Upper lobe of left lung (tissue), 6 donors: ENCODE measurements around the gene FAT1. TPM values are rescaled to one million over a fixed set of nuclear protein-coding genes. Genes with fewer than 3 reads are reported as not detected.

Experiments used
- ATAC-seq, 2 donors: fragments of 200-7000 bp; cut with Tn5 transposase; one replicate each; pipeline ENCODE4 v1.9.1; 2022; ENCODE audit warnings: mild to moderate bottlenecking in 2 of 2, moderate library complexity in 2 of 2; ENCODE audit not compliant: low FRiP score in 2 of 2
- DNase-seq, 2 donors: peaks; one replicate each; pipeline ENCODE4 v3.0.0-alpha.2; 2019 to 2020
- H3K27ac ChIP-seq, 4 donors: fragments of 200-600 bp; sonication (generic); one replicate each; pipeline ENCODE4 v1.5.1; 2016 to 2019
- H3K27me3 ChIP-seq, 4 donors: fragments of 200-600 bp; sonication (generic); one replicate each; pipeline ENCODE4 v1.5.1; 2017 to 2019
- H3K36me3 ChIP-seq, 4 donors: fragments of 200-600 bp; sonication (generic); one replicate each; pipeline ENCODE4 v1.5.1; 2016 to 2019
- H3K4me1 ChIP-seq, 4 donors: fragments of 200-600 bp; sonication (generic); one replicate each; pipeline ENCODE4 v1.5.1; 2018 to 2019
- H3K4me3 ChIP-seq, 4 donors: fragments of 200-600 bp; sonication (generic); one replicate each; pipeline ENCODE4 v1.5.1; 2017 to 2019; ENCODE audit warnings: mild to moderate bottlenecking in 2 of 4, moderate library complexity in 1 of 4
- H3K9me3 ChIP-seq, 4 donors: fragments of 200-600 bp; sonication (generic); one replicate each; pipeline ENCODE4 v1.5.1; 2018 to 2019
- EP300 ChIP-seq, 4 donors: sonication (generic); formaldehyde crosslinking; IDR thresholded peaks; one replicate each; pipeline ENCODE4 v1.5.1; 2017; ENCODE audit warnings: antibody characterized with exemption in 4 of 4, control low read depth in 2 of 4
- POLR2A ChIP-seq, 4 donors: fragments of 450-650 bp; IDR thresholded peaks; one replicate each; pipeline ENCODE4 v1.5.1; 2016 to 2017; ENCODE audit warnings: antibody characterized with exemption in 4 of 4, mild to moderate bottlenecking in 2 of 4
- POLR2AphosphoS5 ChIP-seq, 2 donors: sonication (generic); formaldehyde crosslinking; IDR thresholded peaks; one replicate each; pipeline ENCODE4 v1.5.1; 2017; ENCODE audit warnings: antibody characterized with exemption in 2 of 2
- WGBS, 2 donors: methylation state at CpG; one replicate each; pipeline ENCODE4 v1.1.5; 2017 to 2018; 5-methylcytosine and 5-hydroxymethylcytosine counted together
- total RNA-seq, 6 donors: library from RNA; depleted of rRNA in 4 of 6; stranded (reverse); fragments of >200 nt in 4 of 6; gene quantifications; one replicate each; pipeline versions ENCODE4 v1.1.0 to v1.2.1, GENCODE V29; 2016 to 2021
- TF ChIP-seq, protein P1 (sequence below), 6 experiments: fragments of 450-650 bp in 4 of 6; fragments of 200-600 bp in 2 of 6; sonication (generic) in 2 of 6; IDR thresholded peaks; one replicate each; pipeline ENCODE4 v1.5.1; 2016 to 2019; ENCODE audit warnings: antibody characterized with exemption in 6 of 6
- donor health status: DM: no; HTN: no; CAD: no; lungs with moderate emphysema.
- donor health status: DM: no; HTN: yes; CAD: no; lungs with severe emphysema.

FAT1 gene, protein sequence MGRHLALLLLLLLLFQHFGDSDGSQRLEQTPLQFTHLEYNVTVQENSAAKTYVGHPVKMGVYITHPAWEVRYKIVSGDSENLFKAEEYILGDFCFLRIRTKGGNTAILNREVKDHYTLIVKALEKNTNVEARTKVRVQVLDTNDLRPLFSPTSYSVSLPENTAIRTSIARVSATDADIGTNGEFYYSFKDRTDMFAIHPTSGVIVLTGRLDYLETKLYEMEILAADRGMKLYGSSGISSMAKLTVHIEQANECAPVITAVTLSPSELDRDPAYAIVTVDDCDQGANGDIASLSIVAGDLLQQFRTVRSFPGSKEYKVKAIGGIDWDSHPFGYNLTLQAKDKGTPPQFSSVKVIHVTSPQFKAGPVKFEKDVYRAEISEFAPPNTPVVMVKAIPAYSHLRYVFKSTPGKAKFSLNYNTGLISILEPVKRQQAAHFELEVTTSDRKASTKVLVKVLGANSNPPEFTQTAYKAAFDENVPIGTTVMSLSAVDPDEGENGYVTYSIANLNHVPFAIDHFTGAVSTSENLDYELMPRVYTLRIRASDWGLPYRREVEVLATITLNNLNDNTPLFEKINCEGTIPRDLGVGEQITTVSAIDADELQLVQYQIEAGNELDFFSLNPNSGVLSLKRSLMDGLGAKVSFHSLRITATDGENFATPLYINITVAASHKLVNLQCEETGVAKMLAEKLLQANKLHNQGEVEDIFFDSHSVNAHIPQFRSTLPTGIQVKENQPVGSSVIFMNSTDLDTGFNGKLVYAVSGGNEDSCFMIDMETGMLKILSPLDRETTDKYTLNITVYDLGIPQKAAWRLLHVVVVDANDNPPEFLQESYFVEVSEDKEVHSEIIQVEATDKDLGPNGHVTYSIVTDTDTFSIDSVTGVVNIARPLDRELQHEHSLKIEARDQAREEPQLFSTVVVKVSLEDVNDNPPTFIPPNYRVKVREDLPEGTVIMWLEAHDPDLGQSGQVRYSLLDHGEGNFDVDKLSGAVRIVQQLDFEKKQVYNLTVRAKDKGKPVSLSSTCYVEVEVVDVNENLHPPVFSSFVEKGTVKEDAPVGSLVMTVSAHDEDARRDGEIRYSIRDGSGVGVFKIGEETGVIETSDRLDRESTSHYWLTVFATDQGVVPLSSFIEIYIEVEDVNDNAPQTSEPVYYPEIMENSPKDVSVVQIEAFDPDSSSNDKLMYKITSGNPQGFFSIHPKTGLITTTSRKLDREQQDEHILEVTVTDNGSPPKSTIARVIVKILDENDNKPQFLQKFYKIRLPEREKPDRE (N-terminal part only)
- total RNA-seq: 10 to 100 TPM; 42.8 to 92.2 (median 77.4) TPM

DNA sequence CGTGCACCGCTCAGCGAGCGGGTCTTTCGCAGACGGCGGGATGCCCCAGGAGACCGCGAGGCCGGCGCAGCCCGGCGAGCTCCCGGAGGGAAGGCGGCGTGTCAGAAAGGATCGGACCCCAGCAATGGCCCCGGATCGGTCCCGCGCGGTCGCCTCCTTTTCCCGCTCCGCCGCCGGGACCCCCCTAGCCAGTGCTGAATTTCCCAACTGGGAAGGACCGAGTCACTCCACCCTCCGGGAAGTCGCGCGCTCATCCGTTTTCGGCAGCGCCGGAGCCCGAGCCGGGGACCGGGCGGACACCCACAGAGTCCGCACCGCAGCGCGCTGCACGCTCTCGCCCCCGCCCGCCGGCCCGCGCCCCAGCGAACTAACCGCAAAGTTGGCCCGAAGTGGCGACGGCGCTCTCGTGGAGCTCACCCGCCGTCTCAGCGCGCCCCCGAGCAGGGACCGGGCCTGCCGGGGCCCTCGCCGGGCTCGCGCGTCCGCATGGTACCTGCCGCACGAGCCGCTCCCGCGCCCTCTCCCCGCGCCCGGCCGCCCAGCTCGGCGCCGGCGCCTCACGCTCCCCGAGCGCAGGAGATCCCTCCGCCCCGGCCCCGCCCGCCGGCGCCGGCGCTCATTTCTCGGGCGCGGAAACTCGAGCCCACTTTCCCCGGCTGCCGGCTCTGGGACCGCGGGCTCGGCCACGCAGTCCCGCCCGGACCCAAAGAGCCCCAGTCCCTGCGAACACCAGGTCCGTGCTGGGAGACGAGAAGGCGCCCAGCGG lies at the start of gene FAT1:
Gene FAT1 (minus strand): TSS at position 565 of the 766 bp plus-strand sequence. CDS start 14,029 bp downstream, outside the sequence.
- TF ChIP-seq, protein P1, sequence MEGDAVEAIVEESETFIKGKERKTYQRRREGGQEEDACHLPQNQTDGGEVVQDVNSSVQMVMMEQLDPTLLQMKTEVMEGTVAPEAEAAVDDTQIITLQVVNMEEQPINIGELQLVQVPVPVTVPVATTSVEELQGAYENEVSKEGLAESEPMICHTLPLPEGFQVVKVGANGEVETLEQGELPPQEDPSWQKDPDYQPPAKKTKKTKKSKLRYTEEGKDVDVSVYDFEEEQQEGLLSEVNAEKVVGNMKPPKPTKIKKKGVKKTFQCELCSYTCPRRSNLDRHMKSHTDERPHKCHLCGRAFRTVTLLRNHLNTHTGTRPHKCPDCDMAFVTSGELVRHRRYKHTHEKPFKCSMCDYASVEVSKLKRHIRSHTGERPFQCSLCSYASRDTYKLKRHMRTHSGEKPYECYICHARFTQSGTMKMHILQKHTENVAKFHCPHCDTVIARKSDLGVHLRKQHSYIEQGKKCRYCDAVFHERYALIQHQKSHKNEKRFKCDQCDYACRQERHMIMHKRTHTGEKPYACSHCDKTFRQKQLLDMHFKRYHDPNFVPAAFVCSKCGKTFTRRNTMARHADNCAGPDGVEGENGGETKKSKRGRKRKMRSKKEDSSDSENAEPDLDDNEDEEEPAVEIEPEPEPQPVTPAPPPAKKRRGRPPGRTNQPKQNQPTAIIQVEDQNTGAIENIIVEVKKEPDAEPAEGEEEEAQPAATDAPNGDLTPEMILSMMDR (IDR thresholded peaks at IDR 0.05): no peak
- TF ChIP-seq POLR2A (IDR thresholded peaks at IDR 0.05): peak in 3 of 4 donors; percentile 35 to 57 (median 49)
- TF ChIP-seq EP300 (IDR thresholded peaks at IDR 0.05): no peak
- peak in 1 of 2 donors; percentile 11 for TF ChIP-seq POLR2AphosphoS5 (IDR thresholded peaks at IDR 0.05)

DNA sequence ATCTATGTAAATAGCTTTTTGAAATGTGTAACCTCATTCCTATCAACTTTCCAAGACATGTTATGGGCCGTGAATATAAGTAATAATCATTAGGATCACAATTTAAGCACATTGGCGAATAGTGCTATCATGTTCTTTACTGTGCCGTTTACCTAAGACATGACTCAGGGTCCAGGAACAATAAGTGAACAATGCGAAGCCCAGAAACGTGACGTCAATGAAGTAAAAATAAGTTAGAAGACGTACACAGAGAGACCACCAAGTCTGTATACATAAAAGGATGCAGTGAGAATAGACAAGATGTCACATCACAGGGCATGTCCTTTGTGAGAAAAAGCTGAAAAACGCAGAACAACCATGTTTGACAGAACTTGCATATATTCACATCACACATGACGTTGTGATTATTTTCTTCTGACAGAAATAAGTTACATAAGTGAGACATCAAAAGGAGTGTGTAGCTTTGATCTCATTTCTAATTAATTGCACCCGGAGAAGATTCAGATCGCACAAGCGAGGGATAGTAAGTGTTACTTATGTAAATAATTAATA lies 49.4 kb upstream of the FAT1 start:
- Histone ChIP-seq H3K4me1 (no peaks in the 10 kb centered on the region), H3K27ac (no peak overlapping the region), H3K4me3 (no peak overlapping the region), H3K36me3 (no peaks in the 10 kb centered on the region), H3K27me3 (no peaks in the 10 kb centered on the region), H3K9me3 (no peaks in the 10 kb centered on the region)
- DNase-seq: no peak
- no peak for ATAC-seq
- TF ChIP-seq, protein P1 (IDR thresholded peaks at IDR 0.05): no peak
- no peak for TF ChIP-seq POLR2A (IDR thresholded peaks at IDR 0.05)
- WGBS, 2 donors: 62 to 69% methylated on average over 12 of the region's 12 CpGs

More for the DNA sequence above, at the start of gene FAT1:
- Histone ChIP-seq H3K4me3 (peak within 1 kb of the TSS; percentile 31 to 89 (median 76)), H3K27ac (peak within 1 kb of the TSS; percentile 83 to 90 (median 85)), H3K36me3 (no peaks in the 10 kb centered on the region), H3K4me1 (peaks cover 0 to 44% (median 4%) of the 10 kb centered on the region in 4 donors), H3K9me3 (peaks cover 3 to 13% (median 8%) of the 10 kb centered on the region in 4 donors), H3K27me3 (peaks cover 0 to 5% (median 0%) of the 10 kb centered on the region in 4 donors)
- peak; percentile 56 to 71 for ATAC-seq
- peak; percentile 41 to 94 for DNase-seq
- WGBS, 2 donors: 1 to 6% methylated on average over 30 to 65 of the region's 112 CpGs

DNA sequence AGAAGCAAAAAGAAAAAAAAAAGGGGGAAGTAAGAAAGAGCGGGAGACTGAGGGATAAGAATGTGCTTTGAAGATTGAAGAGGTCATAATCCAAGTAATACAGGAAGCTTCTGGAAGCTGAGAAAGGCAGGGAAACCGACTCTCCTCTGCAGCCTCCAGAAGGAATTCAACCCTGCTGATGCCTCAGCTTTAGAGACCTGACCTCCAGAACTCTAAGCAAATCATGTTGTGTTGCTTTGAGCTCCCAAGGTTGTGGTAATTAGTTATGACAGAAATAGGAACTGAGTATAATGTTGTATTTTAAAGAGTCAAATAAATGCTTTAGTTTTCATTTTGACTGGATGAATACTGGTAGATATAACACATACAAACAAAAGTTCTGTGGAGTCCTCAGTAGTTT lies 48.0 kb upstream of the FAT1 start:
- Histone ChIP-seq H3K4me1 (no peaks in the 10 kb centered on the region), H3K36me3 (no peaks in the 10 kb centered on the region), H3K4me3 (no peak overlapping the region), H3K27ac (no peak overlapping the region), H3K27me3 (no peaks in the 10 kb centered on the region), H3K9me3 (no peaks in the 10 kb centered on the region)
- DNase-seq (no peak), ATAC-seq (no peak)
- TF ChIP-seq, protein P1 (IDR thresholded peaks at IDR 0.05): no peak
- TF ChIP-seq EP300 (IDR thresholded peaks at IDR 0.05) (no peak), POLR2AphosphoS5 (IDR thresholded peaks at IDR 0.05) (no peak), POLR2A (IDR thresholded peaks at IDR 0.05) (no peak)
- 56 to 63% methylated on average over 2 of the region's 2 CpGs for WGBS, 2 donors
